ENCODE data around the gene CHGA. TPM values are rescaled to one million over a fixed set of nuclear protein-coding genes. Genes with fewer than 3 reads are reported as not detected.

The CHGA gene
- total and polyA plus RNA-seq, 2 of the 8 experiments (the other 6 are each of a cell fraction or from before 2014, with no cell fraction given): 17.5 to 28.2 TPM

DNA sequence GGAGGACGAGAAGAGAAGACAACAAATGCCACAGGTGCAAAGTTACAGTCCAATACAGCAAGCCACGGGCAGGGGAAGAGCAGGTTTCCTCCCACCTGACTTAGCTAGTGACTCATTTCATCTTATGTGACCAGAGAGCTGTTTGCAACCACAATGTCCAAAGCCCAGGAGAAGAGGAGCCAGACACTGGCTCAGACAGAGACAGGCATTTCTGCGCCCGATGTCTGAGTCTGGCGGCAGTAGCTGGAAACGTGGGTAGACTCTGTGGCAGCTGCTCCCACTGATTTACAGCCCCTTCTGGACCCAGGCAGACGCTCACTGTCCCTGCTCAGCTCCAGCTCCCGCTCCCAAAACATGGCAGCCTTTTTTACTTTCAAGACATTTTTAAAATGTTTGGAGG, 60.0 kb downstream of the CHGA start (continued):
- no peak for TF ChIP-seq E2F6 (IDR thresholded peaks at IDR 0.05)

Data from H1 (cell line).